Measurements from ENCODE around the gene CUL2.
A peak's percentile ranks its signal among the peaks of the same experiment; 100 is the strongest.
"Not testable (repeated sequence)": the region's sequence is repeated elsewhere in the genome, so short reads cannot be mapped to it uniquely, and the experiment has no call there.

CUL2 gene

GRCh38 chr10:35090162-35090954 lies at the start of gene CUL2:
Gene CUL2 (minus strand): TSS chr10:35090341. CDS start chr10:35071317, 19,024 bp downstream.
- DNase-seq (ENCODE audit: low read depth) = peak; percentile 89

- DNase-seq (ENCODE audit: low read depth) = no peak
Measured at GRCh38 chr10:35136263-35136815, 46.2 kb upstream of the CUL2 start.

- no peak for DNase-seq (ENCODE audit: low read depth)
Measured at GRCh38 chr10:35135861-35136260, 45.7 kb upstream of the CUL2 start.

GRCh38 chr10:35133586-35133985 lies 43.4 kb upstream of the CUL2 start:
- DNase-seq (ENCODE audit: low read depth) = no peak

- no peak for DNase-seq (ENCODE audit: low read depth)
Measured at GRCh38 chr10:35132727-35133126, 42.6 kb upstream of the CUL2 start.

GRCh38 chr10:35130663-35131062 lies 40.5 kb upstream of the CUL2 start:
- no peak for DNase-seq (ENCODE audit: low read depth)

GRCh38 chr10:35129185-35129674 lies 39.1 kb upstream of the CUL2 start:
- no peak for DNase-seq (ENCODE audit: low read depth)

GRCh38 chr10:35127289-35127891 lies 37.2 kb upstream of the CUL2 start:
- peak; percentile 38 for DNase-seq (ENCODE audit: low read depth)

GRCh38 chr10:35126530-35127288 lies 36.6 kb upstream of the CUL2 start, which contains the start of gene CREM:
Gene CREM (plus strand): TSS chr10:35126846. CDS start chr10:35137836, 10,990 bp downstream.
- peak; percentile 100 for DNase-seq (ENCODE audit: low read depth)

GRCh38 chr10:35126062-35126529 lies 36.0 kb upstream of the CUL2 start:
- DNase-seq (ENCODE audit: low read depth) = peak; percentile 1

GRCh38 chr10:35124540-35124939 lies 34.4 kb upstream of the CUL2 start:
- no peak for DNase-seq (ENCODE audit: low read depth)

GRCh38 chr10:35119378-35119777 lies 29.2 kb upstream of the CUL2 start:
- DNase-seq (ENCODE audit: low read depth) = no peak

GRCh38 chr10:35112571-35112970 lies 22.4 kb upstream of the CUL2 start:
- DNase-seq (ENCODE audit: low read depth) = no peak

GRCh38 chr10:35103882-35104281 lies 13.7 kb upstream of the CUL2 start:
- no peak for DNase-seq (ENCODE audit: low read depth)

- no peak for DNase-seq (ENCODE audit: low read depth)
Measured at GRCh38 chr10:35097510-35097909, 7.4 kb upstream of the CUL2 start.

GRCh38 chr10:35096312-35096711 lies 6.2 kb upstream of the CUL2 start:
- DNase-seq (ENCODE audit: low read depth) = no peak

GRCh38 chr10:35092851-35093250 lies 2.7 kb upstream of the CUL2 start:
- DNase-seq (ENCODE audit: low read depth) = no peak

GRCh38 chr10:35091994-35092790 lies 2.1 kb upstream of the CUL2 start:
- no peak for DNase-seq (ENCODE audit: low read depth)

GRCh38 chr10:35089611-35090161 lies 455 bp downstream of the CUL2 start:
- DNase-seq (ENCODE audit: low read depth) = no peak

- no peak for DNase-seq (ENCODE audit: low read depth)
Measured at GRCh38 chr10:35083242-35083641, 6.9 kb downstream of the CUL2 start.

GRCh38 chr10:35080261-35080660 lies 9.9 kb downstream of the CUL2 start:
- DNase-seq (ENCODE audit: low read depth) = not testable (repeated sequence)

All from activated gamma-delta T cell treated with anti-CD3 and anti-CD28 coated beads, Interleukin-2, amount 50 U/mL, for 16 hours (primary cell).